Loucy (cell line): ENCODE results near the gene OGFR.

Experiments
- H2AFZ ChIP-seq: fragments of 200-600 bp; sonication (generic); 2 replicates; pipeline ENCODE4 v1.6.0; 2016; ENCODE audit warnings: antibody characterized with exemption, mild to moderate bottlenecking, low read length, moderate library complexity
- H3F3A ChIP-seq: fragments of 200-600 bp; 2 replicates; pipeline ENCODE4 v1.6.0; 2016; ENCODE audit warnings: antibody characterized with exemption, low read depth, mild to moderate bottlenecking
- H3K27me3 ChIP-seq: fragments of 200-600 bp; sonication (generic); 2 replicates; pipeline ENCODE4 v1.6.1; 2014; ENCODE audit warnings: low read length, mild to moderate bottlenecking; ENCODE audit not compliant: insufficient read depth, poor library complexity, severe bottlenecking
- H3K36me3 ChIP-seq: fragments of 200-600 bp; sonication (generic); 2 replicates; pipeline ENCODE4 v1.6.1; 2016; ENCODE audit warnings: low read length; ENCODE audit not compliant: insufficient read depth
- H3K4me1 ChIP-seq: fragments of 200-600 bp; sonication (generic); 2 replicates; pipeline ENCODE4 v1.5.1; 2014; ENCODE audit warnings: low read length, mild to moderate bottlenecking; ENCODE audit not compliant: insufficient read depth, poor library complexity, severe bottlenecking
- H3K4me2 ChIP-seq: fragments of 200-600 bp; sonication (generic); 2 replicates; pipeline ENCODE4 v1.6.0; 2014; ENCODE audit warnings: antibody characterized with exemption, low read length, low read depth, mild to moderate bottlenecking; ENCODE audit not compliant: poor library complexity, severe bottlenecking
- H3K4me3 ChIP-seq: fragments of 200-600 bp; sonication (generic); 2 replicates; pipeline ENCODE4 v1.5.1; 2014; ENCODE audit warnings: low read length, mild to moderate bottlenecking, mixed read lengths; ENCODE audit not compliant: poor library complexity, severe bottlenecking
- H3K79me2 ChIP-seq: fragments of 200-600 bp; sonication (generic); 2 replicates; pipeline ENCODE4 v1.6.1; 2014; ENCODE audit warnings: low read length; ENCODE audit not compliant: insufficient read depth
- H3K9ac ChIP-seq: fragments of 200-600 bp; sonication (generic); 2 replicates; pipeline ENCODE4 v1.6.0; 2014; ENCODE audit warnings: mild to moderate bottlenecking, low read depth, low read length, moderate library complexity; ENCODE audit not compliant: poor library complexity, severe bottlenecking
- H3K9me2 ChIP-seq: fragments of 200-600 bp; sonication (generic); replicated peaks from 2 replicates; pipeline ENCODE4 v1.6.1; 2016; ENCODE audit warnings: low read depth, low read length, mixed read lengths
- H3K9me3 ChIP-seq: fragments of 200-600 bp; sonication (generic); 2 replicates; pipeline ENCODE4 v1.6.1; 2014; ENCODE audit warnings: mild to moderate bottlenecking, antibody characterized with exemption, low read length, low read depth; ENCODE audit not compliant: insufficient read depth
- H4K20me1 ChIP-seq: fragments of 200-600 bp; sonication (generic); 2 replicates; pipeline ENCODE4 v1.6.0; 2014; ENCODE audit warnings: antibody characterized with exemption, low read length, mild to moderate bottlenecking; ENCODE audit not compliant: insufficient read depth, poor library complexity, severe bottlenecking
- CTCF ChIP-seq: fragments of 200-600 bp; sonication (generic); conservative IDR thresholded peaks from 2 replicates; pipeline ENCODE4 v1.5.1; 2014; ENCODE audit warnings: mild to moderate bottlenecking, antibody characterized with exemption, low read length
- EZH2phosphoT487 ChIP-seq: fragments of 200-600 bp; IDR thresholded peaks from 2 replicates; pipeline ENCODE4 v1.6.1; 2018; ENCODE audit warnings: antibody characterized with exemption, mild to moderate bottlenecking, moderate library complexity, borderline replicate concordance

Gene OGFR

GRCh38 chr20:62811720-62812119 is 7.1 kb downstream of the OGFR start:
- H3K79me2 ChIP-seq: peaks cover 23% of the 10 kb centered on the region
- no peaks in the 10 kb centered on the region for H3F3A ChIP-seq
- H3K4me3 ChIP-seq: no peak overlapping the region
- H4K20me1 ChIP-seq: peaks cover 25% of the 10 kb centered on the region
- no peaks in the 10 kb centered on the region for H3K27me3 ChIP-seq
- no peak for TF ChIP-seq EZH2phosphoT487
- no peak for TF ChIP-seq CTCF
- peaks cover 28% of the 10 kb centered on the region; the same call in 1 of the 2 replicates for H3K36me3 ChIP-seq
- no peak overlapping the region for H3K9ac ChIP-seq
- peaks cover 15% of the 10 kb centered on the region for H3K4me1 ChIP-seq
- no peaks in the 10 kb centered on the region for H3K9me3 ChIP-seq
- no peak overlapping the region for H2AFZ ChIP-seq
- H3K9me2 ChIP-seq: no peaks in the 10 kb centered on the region
- H3K4me2 ChIP-seq: no peak overlapping the region

- no peaks in the 10 kb centered on the region for H3K9me3 ChIP-seq
- H3K27me3 ChIP-seq: no peaks in the 10 kb centered on the region
- H3K9ac ChIP-seq: no peak overlapping the region
- H2AFZ ChIP-seq: no peak overlapping the region
- TF ChIP-seq CTCF: no peak
- TF ChIP-seq EZH2phosphoT487: no peak
- H3K4me1 ChIP-seq: peaks cover 8% of the 10 kb centered on the region
- H4K20me1 ChIP-seq: peaks cover 18% of the 10 kb centered on the region
- H3K4me3 ChIP-seq: no peak overlapping the region
- H3K36me3 ChIP-seq: peaks cover 28% of the 10 kb centered on the region; the same call in 1 of the 2 replicates
- H3K4me2 ChIP-seq: no peak overlapping the region
- peaks cover 16% of the 10 kb centered on the region for H3K79me2 ChIP-seq
- no peaks in the 10 kb centered on the region for H3K9me2 ChIP-seq
- no peaks in the 10 kb centered on the region for H3F3A ChIP-seq
These were observed 7.7 kb downstream of the OGFR start for GRCh38 chr20:62812181-62812906.

- Histone ChIP-seq H3F3A (no peaks in the 10 kb centered on the region), H3K79me2 (peaks cover 11% of the 10 kb centered on the region; the same call in 1 of the 2 replicates), H3K4me2 (no peak overlapping the region), H3K9me3 (no peaks in the 10 kb centered on the region), H3K4me1 (peaks cover 3% of the 10 kb centered on the region), H3K9me2 (no peaks in the 10 kb centered on the region), H3K27me3 (no peaks in the 10 kb centered on the region), H3K36me3 (peaks cover 28% of the 10 kb centered on the region; the same call in 1 of the 2 replicates), H3K9ac (no peak overlapping the region), H2AFZ (no peak overlapping the region), H4K20me1 (peaks cover 13% of the 10 kb centered on the region), H3K4me3 (no peak overlapping the region)
- TF ChIP-seq EZH2phosphoT487: no peak
- no peak for TF ChIP-seq CTCF
These were observed 8.2 kb downstream of the OGFR start for GRCh38 chr20:62812907-62813200.
